Activated naive CD8-positive, alpha-beta T cell (primary cell): Measurements from ENCODE around the gene MEX3B.

Experiments used
- H3K27ac Mint-ChIP-seq: one replicate; pipeline ENCODE4 v1.8.0; 2021; ENCODE audit warnings: mixed read lengths
- H3K27me3 Mint-ChIP-seq: one replicate; pipeline ENCODE4 v1.8.0; 2021; ENCODE audit warnings: mixed read lengths
- H3K36me3 Mint-ChIP-seq: one replicate; pipeline ENCODE4 v1.8.0; 2021; ENCODE audit warnings: mixed read lengths
- H3K4me1 Mint-ChIP-seq: one replicate; pipeline ENCODE4 v1.8.0; 2021; ENCODE audit warnings: low read depth, mixed read lengths
- H3K4me3 Mint-ChIP-seq: one replicate; pipeline ENCODE4 v1.8.0; 2021; ENCODE audit warnings: mild to moderate bottlenecking, mixed read lengths
- H3K9me3 Mint-ChIP-seq: one replicate; pipeline ENCODE4 v1.8.0; 2021; ENCODE audit warnings: low read depth, mixed read lengths

Gene MEX3B

DNA sequence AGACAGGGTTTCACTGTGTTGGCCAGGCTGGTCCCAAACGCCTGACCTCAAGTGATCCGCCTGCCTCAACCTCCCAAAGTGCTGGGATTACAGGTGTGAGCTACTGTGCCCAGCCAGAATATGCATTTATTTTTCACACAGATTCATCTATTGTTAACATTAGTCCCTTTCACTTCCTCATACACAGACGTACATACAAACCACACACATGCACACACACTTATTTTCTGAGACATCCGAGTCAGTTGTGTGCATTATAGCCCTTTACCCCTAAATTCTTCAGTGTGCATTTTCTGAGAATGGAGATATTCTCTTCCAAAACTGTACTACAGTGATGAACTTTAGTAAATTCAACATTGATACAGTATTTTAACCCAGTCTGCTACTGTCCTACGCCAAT lies 15.0 kb upstream of the MEX3B start:
- Mint-ChIP-seq H3K27me3 (peaks cover 32% of the 10 kb centered on the region), H3K36me3 (no peaks in the 10 kb centered on the region), H3K4me3 (no peak overlapping the region), H3K27ac (no peak overlapping the region), H3K4me1 (peaks cover 4% of the 10 kb centered on the region), H3K9me3 (no peaks in the 10 kb centered on the region)

DNA sequence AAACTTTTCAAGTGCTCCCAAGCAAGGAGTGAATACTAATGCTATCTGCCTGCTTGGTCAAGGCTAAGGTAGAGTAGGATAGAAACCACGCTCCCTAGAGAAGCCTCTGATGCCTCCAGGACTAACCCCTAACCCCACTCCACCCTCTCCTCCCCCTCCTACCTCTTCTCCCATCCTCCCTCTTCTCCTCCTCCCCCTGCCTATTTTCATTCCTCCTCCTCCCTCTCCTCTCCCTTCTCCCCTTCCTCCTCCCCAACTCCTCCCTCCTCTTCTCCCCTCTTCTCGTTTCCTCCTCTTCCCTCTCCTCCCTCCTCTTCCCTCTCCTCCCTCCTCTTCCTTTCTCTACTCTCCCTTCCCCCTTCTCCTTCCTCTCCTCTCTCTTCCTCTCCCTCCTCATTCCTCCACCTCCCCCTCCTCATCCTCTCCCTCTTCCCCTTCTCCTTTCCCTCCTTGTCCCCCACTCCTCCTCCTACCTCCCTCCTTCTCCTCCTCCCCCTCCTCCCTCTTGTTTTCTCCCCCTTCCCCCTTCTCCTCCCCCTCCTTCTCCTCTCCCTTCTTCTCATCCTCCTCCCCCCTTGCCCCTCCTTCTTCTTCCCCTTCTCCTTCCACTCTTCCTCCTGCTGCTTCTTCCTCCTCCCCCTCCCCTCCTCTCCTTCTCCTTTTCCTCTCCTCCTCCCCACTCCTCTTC lies 12.8 kb upstream of the MEX3B start:
- H3K4me1 Mint-ChIP-seq, result peaks cover 3% of the 10 kb centered on the region
- H3K27ac Mint-ChIP-seq, result no peak overlapping the region
- no peak overlapping the region for H3K4me3 Mint-ChIP-seq
- no peaks in the 10 kb centered on the region for H3K36me3 Mint-ChIP-seq
- H3K9me3 Mint-ChIP-seq, result no peaks in the 10 kb centered on the region
- H3K27me3 Mint-ChIP-seq, result peaks cover 37% of the 10 kb centered on the region

DNA sequence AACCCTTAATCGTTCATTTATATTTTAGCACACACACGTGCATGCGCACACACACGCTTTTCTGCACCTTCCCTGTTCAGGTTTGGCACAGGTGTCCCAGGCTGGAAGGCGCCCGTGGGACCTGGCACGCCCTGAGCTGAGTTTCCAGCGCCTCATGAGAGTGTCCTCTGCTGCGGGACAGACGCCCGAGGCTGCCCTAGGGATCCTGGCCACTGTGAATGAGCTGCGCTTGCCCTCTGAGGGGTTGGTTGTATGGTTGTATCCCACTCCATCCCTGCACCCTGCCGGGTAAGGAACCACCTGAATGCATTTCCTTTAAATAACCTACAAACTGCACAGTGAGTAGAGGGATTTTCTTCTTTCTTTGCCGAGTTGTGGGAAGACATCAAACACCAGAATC lies 12.2 kb upstream of the MEX3B start:
- peaks cover 37% of the 10 kb centered on the region for H3K27me3 Mint-ChIP-seq
- no peaks in the 10 kb centered on the region for H3K9me3 Mint-ChIP-seq
- H3K4me1 Mint-ChIP-seq, result peaks cover 3% of the 10 kb centered on the region
- H3K27ac Mint-ChIP-seq, result no peak overlapping the region
- no peaks in the 10 kb centered on the region for H3K36me3 Mint-ChIP-seq
- H3K4me3 Mint-ChIP-seq, result no peak overlapping the region

DNA sequence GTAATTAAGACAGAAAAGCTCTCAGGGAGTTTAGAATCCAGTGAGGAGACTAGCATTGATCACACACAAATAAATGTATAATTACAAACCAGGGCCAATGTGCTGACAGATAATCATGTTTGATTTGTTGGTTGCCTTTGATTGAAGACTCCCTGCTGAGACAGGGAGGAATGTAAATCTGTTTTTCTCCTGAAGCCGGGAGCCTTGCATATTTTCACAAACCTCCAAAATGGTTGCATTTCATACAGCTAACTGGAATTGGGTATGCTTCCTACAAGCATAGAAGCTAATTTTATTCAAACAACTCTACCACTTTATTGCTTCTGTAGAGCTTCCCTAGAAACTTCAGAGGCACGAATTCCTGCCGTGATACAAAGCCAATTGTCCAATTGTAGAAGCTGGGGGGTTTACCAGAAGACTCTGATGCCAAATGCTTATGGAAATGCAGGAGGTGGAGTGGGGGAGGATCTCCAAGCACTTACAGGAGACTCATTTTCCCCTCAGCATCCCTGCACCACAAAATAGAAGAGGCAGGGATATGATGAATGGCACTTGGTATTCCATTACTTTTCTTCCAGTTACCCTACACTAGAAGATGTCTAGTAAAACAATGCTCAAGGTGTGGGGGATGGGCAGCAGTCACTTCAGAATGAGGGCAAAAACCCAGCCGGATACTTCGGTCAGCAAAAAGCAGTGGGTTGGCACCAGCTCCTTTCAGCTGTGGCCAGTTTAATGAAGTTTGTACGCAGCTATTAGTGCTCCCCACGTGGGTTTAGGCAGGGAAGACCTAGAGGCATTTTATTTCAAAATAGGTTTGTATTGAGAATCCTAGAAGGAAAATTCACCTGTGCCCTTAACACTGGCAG lies 11.4 kb upstream of the MEX3B start:
- peaks cover 1% of the 10 kb centered on the region for H3K4me1 Mint-ChIP-seq
- H3K27me3 Mint-ChIP-seq, result peaks cover 35% of the 10 kb centered on the region
- H3K36me3 Mint-ChIP-seq, result no peaks in the 10 kb centered on the region
- no peak overlapping the region for H3K4me3 Mint-ChIP-seq
- H3K9me3 Mint-ChIP-seq, result no peaks in the 10 kb centered on the region
- H3K27ac Mint-ChIP-seq, result no peak overlapping the region

DNA sequence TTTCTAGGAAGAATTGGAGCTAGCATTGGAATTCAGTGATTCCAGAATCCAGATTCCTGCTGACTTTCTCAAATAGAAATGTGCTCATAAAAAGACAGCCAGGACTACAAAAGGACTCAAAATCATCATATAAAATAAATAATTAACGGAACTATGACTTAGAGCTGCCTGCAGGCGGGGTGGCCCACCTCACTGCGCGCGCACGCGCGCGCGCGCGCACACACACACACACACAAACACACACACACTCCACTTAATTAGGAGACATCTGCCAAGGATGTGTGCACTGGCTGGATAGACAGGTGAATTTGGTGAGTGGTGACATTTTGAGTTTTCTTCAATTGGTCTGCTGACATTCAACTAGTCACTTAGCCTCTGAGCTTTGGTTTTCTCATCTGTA lies 6.9 kb upstream of the MEX3B start:
- Mint-ChIP-seq H3K27ac (no peak overlapping the region), H3K4me3 (no peak overlapping the region), H3K9me3 (no peaks in the 10 kb centered on the region), H3K27me3 (peaks cover 20% of the 10 kb centered on the region), H3K4me1 (peaks cover 1% of the 10 kb centered on the region), H3K36me3 (no peaks in the 10 kb centered on the region)

DNA sequence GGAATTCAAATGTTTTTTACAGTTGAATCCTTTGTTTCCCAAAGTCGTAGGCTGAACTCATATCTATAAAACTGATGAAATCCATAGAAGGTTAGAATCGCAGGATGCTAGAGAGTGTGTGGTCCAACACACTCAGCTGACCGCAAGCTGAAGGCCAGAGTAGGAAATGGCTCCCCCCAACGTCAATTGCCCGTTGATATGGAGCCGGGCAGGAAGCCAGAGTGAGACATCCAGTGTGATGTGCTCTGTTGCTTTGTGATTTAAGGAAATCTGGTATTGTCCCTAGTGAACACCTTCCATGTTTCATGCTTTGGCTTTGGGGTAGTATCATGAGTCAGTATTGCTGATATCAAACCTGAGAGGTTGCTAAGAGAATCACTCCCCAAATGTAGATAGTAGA lies 5.8 kb upstream of the MEX3B start:
- Mint-ChIP-seq H3K4me3 (no peak overlapping the region), H3K27ac (no peak overlapping the region), H3K27me3 (peaks cover 13% of the 10 kb centered on the region), H3K4me1 (peaks cover 4% of the 10 kb centered on the region), H3K9me3 (no peaks in the 10 kb centered on the region), H3K36me3 (no peaks in the 10 kb centered on the region)

DNA sequence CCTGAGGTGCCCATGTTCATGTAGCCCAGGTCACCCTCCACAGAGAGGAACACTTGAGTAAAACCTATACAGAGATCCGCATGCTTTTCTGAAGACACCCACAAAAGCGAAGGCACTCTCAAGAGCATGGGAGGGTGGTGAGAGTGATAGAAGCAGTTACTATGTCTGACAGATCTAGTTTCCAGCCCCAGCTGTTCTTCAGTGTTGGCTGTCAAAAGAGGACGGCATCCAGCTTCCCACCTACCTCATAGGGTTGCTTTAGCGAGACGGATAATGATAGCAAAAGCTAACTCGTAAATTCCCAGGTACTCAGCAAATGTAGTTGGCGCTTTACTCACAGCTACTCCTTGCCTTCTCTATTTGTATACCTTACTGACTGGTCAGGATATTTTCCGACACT lies 3.0 kb upstream of the MEX3B start:
- Mint-ChIP-seq H3K36me3 (no peaks in the 10 kb centered on the region), H3K9me3 (no peaks in the 10 kb centered on the region), H3K4me3 (peak overlapping the region; percentile 64)

DNA sequence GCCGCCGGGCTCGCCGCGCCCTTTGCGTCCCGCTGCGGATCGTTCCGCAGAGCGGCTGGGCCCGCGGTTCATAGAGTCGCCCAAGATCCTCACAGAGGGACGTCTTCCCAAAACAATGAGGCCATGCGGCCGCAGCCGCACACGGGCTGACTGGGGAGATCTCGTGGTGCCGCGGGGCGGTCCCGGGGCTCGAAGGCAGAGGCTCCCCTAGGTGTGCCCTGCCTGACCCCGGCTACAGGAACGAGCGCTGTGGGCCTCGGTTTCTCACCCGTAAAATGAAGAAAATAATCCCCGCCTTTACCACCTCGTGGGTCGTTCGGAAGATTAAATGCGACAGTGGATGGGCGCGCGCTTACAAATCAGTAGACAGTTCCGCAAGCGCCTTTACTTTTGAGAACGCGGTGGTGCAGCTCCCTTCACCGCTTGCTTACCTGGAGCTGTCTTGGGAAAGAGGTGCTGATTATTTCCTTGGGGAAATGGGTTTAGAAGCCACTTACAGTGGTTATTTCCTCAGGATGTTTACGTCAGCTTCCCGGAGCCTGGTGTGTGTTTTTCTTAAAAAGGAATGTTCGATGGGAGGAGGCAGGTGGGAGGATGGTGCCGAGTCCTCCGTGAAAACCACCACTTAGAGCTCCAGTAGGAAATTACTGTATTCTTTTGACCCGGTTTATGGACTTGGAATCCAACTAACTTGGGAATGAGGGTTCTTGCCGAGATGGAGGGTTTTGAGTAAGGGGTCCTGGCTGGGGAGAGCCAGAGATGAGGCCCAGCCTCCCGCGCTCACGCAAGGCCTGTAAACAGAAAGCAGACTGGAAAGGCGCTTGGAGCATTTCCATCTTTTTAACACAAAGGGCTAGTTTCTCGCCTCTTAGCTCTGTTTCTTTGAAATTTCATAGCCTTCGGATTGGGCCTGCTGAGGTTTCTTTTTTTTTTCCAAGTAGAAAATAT lies 1.9 kb upstream of the MEX3B start:
- Mint-ChIP-seq H3K27ac (no peak overlapping the region), H3K4me1 (peaks cover 8% of the 10 kb centered on the region), H3K4me3 (peak overlapping the region; percentile 77), H3K27me3 (peaks cover 4% of the 10 kb centered on the region), H3K36me3 (no peaks in the 10 kb centered on the region), H3K9me3 (no peaks in the 10 kb centered on the region)

More for the DNA sequence above, 3.0 kb upstream of the MEX3B start:
- Mint-ChIP-seq H3K27ac (no peak overlapping the region), H3K4me1 (peaks cover 8% of the 10 kb centered on the region), H3K27me3 (peaks cover 4% of the 10 kb centered on the region)

DNA sequence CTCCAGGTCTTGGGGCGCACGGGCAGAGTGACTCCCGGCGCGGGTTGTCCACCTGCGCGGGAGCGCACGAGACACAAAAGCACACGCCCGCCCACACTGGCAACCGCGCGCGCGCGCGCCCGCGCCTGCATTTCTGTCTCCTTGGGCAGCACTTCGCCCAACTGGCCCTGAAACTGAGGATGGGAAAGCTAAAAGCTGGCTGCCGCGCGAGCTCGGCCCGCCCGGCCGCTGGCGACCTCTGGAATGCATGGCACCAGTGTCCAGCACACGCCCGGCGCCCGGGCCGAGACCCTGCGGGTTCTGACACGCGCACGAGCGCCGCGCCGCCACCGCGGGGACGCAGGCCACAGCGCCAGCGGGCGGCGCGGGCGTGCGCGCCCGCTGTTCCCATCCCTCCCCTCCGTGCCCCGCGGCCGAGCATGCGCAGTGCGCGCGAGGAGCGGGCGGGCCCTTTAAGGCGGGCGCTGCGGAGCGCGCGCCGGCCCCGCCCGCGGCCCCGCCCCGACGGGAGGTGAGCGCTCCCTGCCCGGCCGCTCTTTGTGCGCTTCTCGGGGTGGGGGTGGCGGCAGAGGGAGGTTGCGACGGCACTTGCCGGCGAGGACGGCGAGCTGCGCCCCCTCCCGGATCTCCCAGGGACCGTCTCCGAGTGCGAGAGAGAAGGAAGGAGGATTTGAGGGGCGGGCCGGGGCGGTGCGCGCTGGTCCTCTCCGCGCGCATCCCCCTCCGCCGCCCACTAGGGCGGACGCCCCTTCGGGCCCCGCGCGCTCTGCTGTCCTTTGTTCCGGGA lies 1.0 kb upstream of the MEX3B start:
- H3K27ac Mint-ChIP-seq, result peak overlapping the region; percentile 72
- H3K4me3 Mint-ChIP-seq, result peak overlapping the region; percentile 92
- no peaks in the 10 kb centered on the region for H3K36me3 Mint-ChIP-seq
- peaks cover 4% of the 10 kb centered on the region for H3K27me3 Mint-ChIP-seq
- H3K9me3 Mint-ChIP-seq, result no peaks in the 10 kb centered on the region
- H3K4me1 Mint-ChIP-seq, result peaks cover 8% of the 10 kb centered on the region

DNA sequence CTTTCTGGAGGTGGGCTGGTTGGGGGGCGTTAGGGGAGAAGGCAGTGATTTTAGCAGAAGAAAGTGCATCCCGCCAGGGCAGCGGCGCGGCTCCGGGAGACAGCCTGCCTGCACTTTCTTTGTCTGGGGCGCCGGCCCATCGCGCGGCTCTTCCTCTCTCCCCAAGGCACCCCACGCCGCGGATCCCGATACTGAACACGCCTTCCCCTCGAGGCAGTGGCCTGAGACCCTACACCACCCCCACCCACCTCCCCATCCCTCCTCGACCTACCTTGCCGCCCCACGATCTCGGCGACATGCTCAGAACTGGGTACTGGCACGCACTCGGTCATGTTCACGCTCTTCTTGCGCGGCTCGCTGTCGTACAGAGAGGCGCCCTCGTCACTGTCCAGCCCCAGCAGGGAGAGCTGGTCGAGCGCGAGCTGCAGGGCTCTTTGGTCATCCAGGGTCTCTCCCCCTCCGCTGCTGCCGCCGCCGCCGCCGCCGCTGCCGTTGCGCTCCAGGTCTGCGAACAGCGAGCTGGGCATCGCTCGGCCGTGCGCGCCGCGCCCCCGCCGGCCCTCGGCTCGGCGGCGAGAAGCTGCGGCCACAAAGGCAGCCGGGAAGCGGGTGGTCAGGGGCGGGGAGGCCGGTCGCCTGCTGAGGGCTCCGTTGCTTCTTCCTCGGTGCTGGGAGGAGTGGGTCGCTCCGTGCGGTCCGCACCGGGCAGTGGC lies 483 bp downstream of the MEX3B start:
- Mint-ChIP-seq H3K36me3 (no peaks in the 10 kb centered on the region), H3K27me3 (peaks cover 2% of the 10 kb centered on the region), H3K9me3 (no peaks in the 10 kb centered on the region), H3K27ac (no peak overlapping the region), H3K4me1 (peaks cover 8% of the 10 kb centered on the region), H3K4me3 (peak overlapping the region; percentile 85)

DNA sequence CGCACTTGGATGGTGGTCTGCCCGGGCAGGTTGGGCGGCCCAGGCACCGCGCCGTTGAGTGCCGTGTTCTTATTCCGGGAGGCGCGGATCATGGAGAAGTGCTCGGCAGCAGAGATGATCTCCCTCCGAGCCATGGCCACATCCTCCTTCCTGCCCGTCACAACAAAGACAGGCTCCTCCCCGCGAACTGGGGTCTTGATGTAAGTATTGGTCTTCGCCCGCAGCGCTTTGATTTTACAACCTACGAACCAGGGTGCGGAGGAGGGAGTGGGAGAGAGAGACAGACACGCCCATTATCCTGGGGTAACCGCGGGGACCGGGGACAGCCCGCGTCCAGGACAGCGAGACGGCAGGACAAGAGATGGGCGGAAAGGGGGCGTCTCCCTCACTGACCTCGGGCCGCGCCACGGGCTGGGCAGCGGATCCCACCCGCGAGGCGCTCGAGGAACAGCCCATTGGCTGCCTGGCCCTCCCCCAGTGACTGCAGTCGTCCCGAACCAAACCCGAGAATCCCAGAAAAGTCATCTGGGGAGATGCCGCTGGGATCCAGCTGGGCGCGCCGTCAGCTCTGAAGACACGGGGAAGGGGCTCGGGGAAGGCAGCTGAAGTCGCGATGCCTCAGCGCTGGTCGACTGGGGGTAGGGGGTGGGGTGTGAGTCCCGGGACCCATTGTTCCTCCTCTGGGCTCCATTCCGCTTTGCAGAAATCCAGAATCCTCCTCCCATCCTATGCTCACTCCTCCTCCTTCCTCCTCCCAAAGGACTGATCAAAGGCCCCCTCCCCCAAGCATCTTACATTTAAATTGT lies 1.2 kb downstream of the MEX3B start:
- Mint-ChIP-seq H3K9me3 (no peaks in the 10 kb centered on the region), H3K36me3 (no peaks in the 10 kb centered on the region), H3K27me3 (peaks cover 2% of the 10 kb centered on the region), H3K27ac (no peak overlapping the region), H3K4me3 (peak overlapping the region; percentile 85), H3K4me1 (peaks cover 8% of the 10 kb centered on the region)

DNA sequence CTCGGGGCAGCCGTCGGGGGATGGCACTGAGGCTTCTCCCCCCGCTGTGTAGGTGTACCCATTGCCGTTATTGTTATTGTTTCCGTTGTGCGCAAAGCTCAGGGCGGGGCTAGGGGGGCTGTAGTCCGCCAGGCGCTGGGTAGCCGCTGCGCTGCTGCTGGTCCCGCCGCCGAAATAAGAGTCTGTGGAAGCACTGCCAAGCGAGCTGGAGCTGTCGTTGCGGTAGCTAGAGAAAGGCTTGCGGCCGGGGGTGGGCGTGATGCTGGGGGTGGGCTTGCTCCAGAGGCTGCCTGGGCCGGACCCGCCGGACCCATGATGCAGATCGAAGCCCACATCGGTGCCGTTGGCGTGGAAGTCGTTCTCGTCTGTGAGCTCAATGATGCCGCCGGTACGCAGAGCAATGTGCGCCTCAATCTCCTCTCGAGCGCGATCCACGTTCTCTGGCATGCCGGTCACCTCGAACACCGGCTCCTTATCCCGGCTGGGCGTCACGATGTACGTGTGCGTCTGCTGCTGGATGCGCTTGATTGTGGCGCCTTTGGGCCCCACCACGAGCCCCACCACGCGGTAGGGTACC lies 1.9 kb downstream of the MEX3B start:
- no peaks in the 10 kb centered on the region for H3K36me3 Mint-ChIP-seq
- no peaks in the 10 kb centered on the region for H3K9me3 Mint-ChIP-seq
- H3K27ac Mint-ChIP-seq, result no peak overlapping the region
- peaks cover 2% of the 10 kb centered on the region for H3K27me3 Mint-ChIP-seq
- peaks cover 8% of the 10 kb centered on the region for H3K4me1 Mint-ChIP-seq
- peak overlapping the region; percentile 85 for H3K4me3 Mint-ChIP-seq

DNA sequence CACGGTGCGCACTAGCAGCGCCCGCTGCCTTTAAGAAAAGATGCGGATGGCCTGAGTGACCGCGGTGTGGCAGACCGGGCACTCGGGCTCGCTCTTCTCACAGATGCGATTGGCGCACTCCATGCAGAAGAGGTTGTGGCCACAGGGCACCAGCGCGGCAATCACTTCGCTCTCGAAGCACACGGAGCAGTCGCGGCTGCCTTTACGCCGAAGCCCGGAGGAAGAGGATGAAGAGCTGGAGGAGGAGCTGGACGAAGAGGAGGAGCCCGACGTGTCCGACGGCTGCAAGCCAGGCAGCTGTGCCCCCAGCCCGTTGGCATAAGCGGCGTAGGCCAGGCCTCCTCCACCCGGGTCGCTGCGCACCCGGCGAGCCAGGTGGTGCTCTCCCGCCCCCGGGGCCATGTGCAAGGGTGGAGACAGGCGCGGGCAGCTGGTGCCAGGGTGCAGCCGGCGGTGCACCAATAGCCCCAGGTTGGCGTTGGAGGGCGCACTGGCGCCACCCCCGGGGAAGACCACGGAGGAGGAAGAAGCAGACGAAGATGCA lies 2.6 kb downstream of the MEX3B start:
- no peaks in the 10 kb centered on the region for H3K9me3 Mint-ChIP-seq
- no peaks in the 10 kb centered on the region for H3K36me3 Mint-ChIP-seq
- H3K4me3 Mint-ChIP-seq, result peak overlapping the region; percentile 71
- H3K27me3 Mint-ChIP-seq, result peaks cover 2% of the 10 kb centered on the region
- peaks cover 8% of the 10 kb centered on the region for H3K4me1 Mint-ChIP-seq
- H3K27ac Mint-ChIP-seq, result no peak overlapping the region
